ENCODE results near the gene BCL2L15. TPM values are rescaled to one million over a fixed set of nuclear protein-coding genes. Genes with fewer than 3 reads are reported as not detected.

The BCL2L15 gene
- total and polyA plus RNA-seq, 2 donors (not counting 3 experiments of a cell fraction or from before 2014, with no cell fraction given): 0.28 to 0.29 TPM

DNA sequence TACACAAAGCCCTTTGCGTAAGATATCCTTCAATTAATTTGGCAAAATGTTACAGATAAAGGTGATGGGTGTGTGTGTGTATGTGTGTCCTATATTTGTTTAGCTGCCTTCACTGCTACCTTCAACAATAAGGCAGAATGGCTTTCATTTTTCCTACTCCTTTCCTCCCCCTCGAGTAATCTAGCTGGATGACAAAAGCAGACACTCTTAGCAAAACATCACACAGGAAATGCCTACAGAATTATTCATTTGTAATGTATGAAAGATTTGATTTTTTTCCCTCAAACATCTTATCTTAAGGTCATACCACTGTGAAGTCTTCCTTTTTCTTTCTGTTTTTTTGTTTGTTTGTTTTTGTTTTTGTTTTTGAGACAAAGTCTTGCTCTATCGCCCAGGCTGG is 26.5 kb downstream of the BCL2L15 start:
- H3K9me3 ChIP-seq (replicated peaks; ENCODE audit: control insufficient read depth, insufficient read depth, low read length): no peaks in the 10 kb centered on the region
- H3K9ac ChIP-seq (replicated peaks; ENCODE audit: extremely low read depth, insufficient read depth, low read length): peak overlapping the region; percentile 25
- TF ChIP-seq, protein P1, sequence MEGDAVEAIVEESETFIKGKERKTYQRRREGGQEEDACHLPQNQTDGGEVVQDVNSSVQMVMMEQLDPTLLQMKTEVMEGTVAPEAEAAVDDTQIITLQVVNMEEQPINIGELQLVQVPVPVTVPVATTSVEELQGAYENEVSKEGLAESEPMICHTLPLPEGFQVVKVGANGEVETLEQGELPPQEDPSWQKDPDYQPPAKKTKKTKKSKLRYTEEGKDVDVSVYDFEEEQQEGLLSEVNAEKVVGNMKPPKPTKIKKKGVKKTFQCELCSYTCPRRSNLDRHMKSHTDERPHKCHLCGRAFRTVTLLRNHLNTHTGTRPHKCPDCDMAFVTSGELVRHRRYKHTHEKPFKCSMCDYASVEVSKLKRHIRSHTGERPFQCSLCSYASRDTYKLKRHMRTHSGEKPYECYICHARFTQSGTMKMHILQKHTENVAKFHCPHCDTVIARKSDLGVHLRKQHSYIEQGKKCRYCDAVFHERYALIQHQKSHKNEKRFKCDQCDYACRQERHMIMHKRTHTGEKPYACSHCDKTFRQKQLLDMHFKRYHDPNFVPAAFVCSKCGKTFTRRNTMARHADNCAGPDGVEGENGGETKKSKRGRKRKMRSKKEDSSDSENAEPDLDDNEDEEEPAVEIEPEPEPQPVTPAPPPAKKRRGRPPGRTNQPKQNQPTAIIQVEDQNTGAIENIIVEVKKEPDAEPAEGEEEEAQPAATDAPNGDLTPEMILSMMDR (IDR thresholded peaks at IDR 0.05; ENCODE audit: extremely low read depth in 1 of 2, insufficient read depth in 1 of 2, low read depth in 1 of 2, low read length in 2 of 2): no peak
- peak; percentile 64 for TF ChIP-seq JUN (IDR thresholded peaks at IDR 0.05; ENCODE audit: borderline replicate concordance, insufficient read depth, insufficient read length, low read depth)
- no peak for TF ChIP-seq EZH2 (IDR thresholded peaks at IDR 0.05; ENCODE audit: borderline replicate concordance, low read depth, low read length, severe bottlenecking)
- TF ChIP-seq, protein P2, sequence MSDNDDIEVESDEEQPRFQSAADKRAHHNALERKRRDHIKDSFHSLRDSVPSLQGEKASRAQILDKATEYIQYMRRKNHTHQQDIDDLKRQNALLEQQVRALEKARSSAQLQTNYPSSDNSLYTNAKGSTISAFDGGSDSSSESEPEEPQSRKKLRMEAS (IDR thresholded peaks at IDR 0.05; ENCODE audit: insufficient read depth, insufficient read length): no peak
- peak; percentile 30 for TF ChIP-seq POLR2AphosphoS5 (IDR thresholded peaks at IDR 0.05; ENCODE audit: insufficient read depth, low read depth, low read length)
- peak; percentile 48 for TF ChIP-seq GATA2 (IDR thresholded peaks at IDR 0.05; ENCODE audit: insufficient read depth, insufficient read length, low read depth, low read length)
- TF ChIP-seq POLR2A (IDR thresholded peaks at IDR 0.05; ENCODE audit: low read depth, low read length): no peak
- no peak for TF ChIP-seq MYC (IDR thresholded peaks at IDR 0.05; ENCODE audit: low read depth, low read length)
- peak; percentile 54 for TF ChIP-seq FOS (IDR thresholded peaks at IDR 0.05; ENCODE audit: borderline replicate concordance, insufficient read depth, low read length)

More for the DNA sequence above, 26.5 kb downstream of the BCL2L15 start:
- POLR2A ChIA-PET: interaction anchor here (1.5 kb wide), 1 partner anchor 44 kb away, joined by 5 read pairs; the partner anchor contains the start of genes AP4B1 and DCLRE1B
- Histone ChIP-seq H2AFZ (ENCODE audit: low read depth, low read length) (no peak overlapping the region), H3K36me3 (ENCODE audit: control insufficient read depth in 2 of 2, extremely low read depth in 1 of 2, insufficient read depth in 2 of 2, low read length in 2 of 2) (no peaks in the 10 kb centered on the region), H3K9me1 (replicated peaks; ENCODE audit: control insufficient read depth, extremely low read depth, insufficient read depth, low read length) (no peaks in the 10 kb centered on the region), H3K4me2 (ENCODE audit: insufficient read depth, low read length) (peak overlapping the region; percentile 47), H3K27ac (ENCODE audit: insufficient read depth, low read depth, low read length) (peak overlapping the region; percentile 74), H4K20me1 (replicated peaks; ENCODE audit: control insufficient read depth, extremely low read depth, insufficient read depth, low read length) (no peaks in the 10 kb centered on the region), H3K4me3 (replicated peaks in 1 of 3; ENCODE audit: insufficient read depth in 1 of 3, low read depth in 1 of 3, low read length in 3 of 3) (no peak overlapping the region), H3K4me1 (ENCODE audit: control insufficient read depth, extremely low read depth, insufficient read depth, low read length) (peaks cover 14% of the 10 kb centered on the region), H3K79me2 (ENCODE audit: control insufficient read depth, insufficient read depth, low read length) (no peaks in the 10 kb centered on the region), H3K27me3 (ENCODE audit: control insufficient read depth in 2 of 2, insufficient read depth in 2 of 2, low read length in 2 of 2) (no peaks in the 10 kb centered on the region)
- peak; percentile 86 for DNase-seq (ENCODE audit: low read depth, low spot score)
- FAIRE-seq: peak; percentile 79
- BruUV-seq (replicated peaks): no TSS peak
- CTCF ChIA-PET: interaction anchor here (0.9 to 2.5 kb wide), 9 partner anchors 9 to 68 kb away, joined by 3 to 18 read pairs (median 4); partner anchors contain the start of genes AP4B1 and HIPK1
- intact Hi-C loops (cut with micrococcal nuclease): loop anchor here (1.0 kb wide), 2 partner anchors 44 to 68 kb away; partner anchors contain the start of genes DCLRE1B and HIPK1
- dilution Hi-C loops (cut with MboI; ENCODE audit: extremely low pct_ligation_motif_present, low sequenced_read_pairs): no loop called here

Measured in endothelial cell of umbilical vein (primary cell).